ENCODE results near the gene ZNF101. TPM values are rescaled to one million over a fixed set of nuclear protein-coding genes. Genes with fewer than 3 reads are reported as not detected.

The ZNF101 gene
- total RNA-seq, 1 experiment from 2014 or later, result 14.5 TPM

DNA sequence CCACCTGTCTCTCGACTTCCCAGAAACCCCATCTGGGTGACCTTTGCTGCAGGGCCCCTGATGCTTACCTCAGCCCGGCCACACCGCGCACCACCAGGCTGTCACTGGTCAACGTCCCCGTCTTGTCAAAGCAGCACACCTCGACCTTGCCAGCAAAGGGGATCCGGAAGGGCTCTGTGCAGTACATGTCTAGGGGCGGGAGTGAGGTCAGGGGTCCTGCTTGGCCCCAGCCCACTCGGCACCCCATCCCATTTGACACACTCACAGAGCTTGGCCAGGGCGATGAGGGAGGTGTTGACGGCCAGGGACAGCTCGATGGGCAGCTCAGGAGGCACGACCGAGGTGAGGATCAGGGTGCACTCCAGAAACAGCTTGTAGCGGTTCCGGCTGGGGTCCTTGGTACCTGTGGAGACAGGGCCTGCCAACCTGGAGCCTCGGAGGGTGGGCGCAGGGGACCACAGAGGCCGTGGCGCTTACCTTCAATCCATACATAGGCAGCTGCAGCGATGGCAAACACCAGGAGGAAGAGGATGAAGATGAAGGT lies 13.5 kb upstream of the ZNF101 start:
- Histone ChIP-seq H3K27ac (ENCODE audit: low read depth, low read length, poor library complexity, severe bottlenecking) (no peak overlapping the region), H3K9me3 (ENCODE audit: low read depth, low read length, poor library complexity, severe bottlenecking) (no peaks in the 10 kb centered on the region), H3K4me1 (ENCODE audit: insufficient read depth, low read length, poor library complexity, severe bottlenecking) (no peaks in the 10 kb centered on the region), H3K4me3 (ENCODE audit: low read depth, low read length, poor library complexity, severe bottlenecking) (no peak overlapping the region), H3K27me3 (replicated peaks; ENCODE audit: insufficient read depth, low read depth, low read length, poor library complexity) (no peaks in the 10 kb centered on the region), H3K36me3 (ENCODE audit: insufficient read depth, low read length, poor library complexity, severe bottlenecking) (peaks cover 82% of the 10 kb centered on the region)
- TF ChIP-seq EZH2 (IDR thresholded peaks at IDR 0.05; ENCODE audit: borderline replicate concordance, low read depth, low read length, poor library complexity, severe bottlenecking), result no peak
- TF ChIP-seq, protein P1, sequence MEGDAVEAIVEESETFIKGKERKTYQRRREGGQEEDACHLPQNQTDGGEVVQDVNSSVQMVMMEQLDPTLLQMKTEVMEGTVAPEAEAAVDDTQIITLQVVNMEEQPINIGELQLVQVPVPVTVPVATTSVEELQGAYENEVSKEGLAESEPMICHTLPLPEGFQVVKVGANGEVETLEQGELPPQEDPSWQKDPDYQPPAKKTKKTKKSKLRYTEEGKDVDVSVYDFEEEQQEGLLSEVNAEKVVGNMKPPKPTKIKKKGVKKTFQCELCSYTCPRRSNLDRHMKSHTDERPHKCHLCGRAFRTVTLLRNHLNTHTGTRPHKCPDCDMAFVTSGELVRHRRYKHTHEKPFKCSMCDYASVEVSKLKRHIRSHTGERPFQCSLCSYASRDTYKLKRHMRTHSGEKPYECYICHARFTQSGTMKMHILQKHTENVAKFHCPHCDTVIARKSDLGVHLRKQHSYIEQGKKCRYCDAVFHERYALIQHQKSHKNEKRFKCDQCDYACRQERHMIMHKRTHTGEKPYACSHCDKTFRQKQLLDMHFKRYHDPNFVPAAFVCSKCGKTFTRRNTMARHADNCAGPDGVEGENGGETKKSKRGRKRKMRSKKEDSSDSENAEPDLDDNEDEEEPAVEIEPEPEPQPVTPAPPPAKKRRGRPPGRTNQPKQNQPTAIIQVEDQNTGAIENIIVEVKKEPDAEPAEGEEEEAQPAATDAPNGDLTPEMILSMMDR (conservative IDR thresholded peaks at IDR 0.05; ENCODE audit: low read depth, low read length), result no peak
- no TSS peak for BruUV-seq (replicated peaks)
- intact Hi-C loops (cut with micrococcal nuclease; ENCODE audit: unreplicated experiment), result no loop called here
- ChIA-PET CTCF (no interaction called here), POLR2A (ENCODE audit: low non-redundant PET) (no interaction called here)
- DNase-seq (ENCODE audit: low spot score), result no peak

DNA sequence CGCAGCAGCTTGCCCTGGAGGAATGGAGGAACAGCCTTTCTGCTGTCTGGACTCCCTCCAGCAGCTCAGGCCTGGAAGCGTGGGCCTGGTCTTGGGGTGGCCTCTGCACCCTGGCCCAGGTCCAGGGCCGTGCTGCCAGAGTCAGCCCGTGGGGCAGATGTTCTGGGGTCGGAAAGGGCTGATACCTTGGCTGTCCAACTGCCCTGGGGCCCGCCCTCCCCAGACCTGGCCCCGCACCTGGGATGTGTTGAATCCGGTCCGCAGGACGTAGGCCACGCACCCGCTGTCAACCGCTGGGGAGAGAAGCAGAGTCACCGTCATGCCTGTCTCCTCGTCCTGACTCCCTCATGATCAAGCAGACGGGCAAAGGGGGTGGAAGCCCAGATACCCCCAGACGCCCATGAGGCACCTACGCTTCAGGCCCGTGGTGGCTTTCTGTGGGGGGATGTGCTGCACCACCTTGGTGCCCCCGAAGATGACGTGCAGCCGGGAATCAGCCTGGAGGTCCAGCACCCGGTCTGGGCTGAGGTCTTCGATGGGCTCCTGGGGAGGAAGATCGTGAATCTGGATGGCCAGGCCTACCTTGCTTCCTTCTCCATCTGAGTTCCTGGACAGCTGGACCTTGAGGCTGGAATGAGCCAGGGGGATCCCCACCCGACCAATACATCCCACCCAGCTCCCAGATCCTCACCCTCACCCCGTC lies 12.8 kb upstream of the ZNF101 start:
- Histone ChIP-seq H3K4me3 (ENCODE audit: low read depth, low read length, poor library complexity, severe bottlenecking) (no peak overlapping the region), H3K27ac (ENCODE audit: low read depth, low read length, poor library complexity, severe bottlenecking) (no peak overlapping the region), H3K9me3 (ENCODE audit: low read depth, low read length, poor library complexity, severe bottlenecking) (no peaks in the 10 kb centered on the region), H3K27me3 (replicated peaks; ENCODE audit: insufficient read depth, low read depth, low read length, poor library complexity) (no peaks in the 10 kb centered on the region), H3K36me3 (ENCODE audit: insufficient read depth, low read length, poor library complexity, severe bottlenecking) (peaks cover 78% of the 10 kb centered on the region), H3K4me1 (ENCODE audit: insufficient read depth, low read length, poor library complexity, severe bottlenecking) (no peaks in the 10 kb centered on the region)
- TF ChIP-seq EZH2 (IDR thresholded peaks at IDR 0.05; ENCODE audit: borderline replicate concordance, low read depth, low read length, poor library complexity, severe bottlenecking), result no peak
- TF ChIP-seq, protein P1 (conservative IDR thresholded peaks at IDR 0.05; ENCODE audit: low read depth, low read length), result no peak
- ChIA-PET CTCF (no interaction called here), POLR2A (ENCODE audit: low non-redundant PET) (no interaction called here)
- no TSS peak for BruUV-seq (replicated peaks)
- DNase-seq (ENCODE audit: low spot score), result no peak
- intact Hi-C loops (cut with micrococcal nuclease; ENCODE audit: unreplicated experiment), result no loop called here

DNA sequence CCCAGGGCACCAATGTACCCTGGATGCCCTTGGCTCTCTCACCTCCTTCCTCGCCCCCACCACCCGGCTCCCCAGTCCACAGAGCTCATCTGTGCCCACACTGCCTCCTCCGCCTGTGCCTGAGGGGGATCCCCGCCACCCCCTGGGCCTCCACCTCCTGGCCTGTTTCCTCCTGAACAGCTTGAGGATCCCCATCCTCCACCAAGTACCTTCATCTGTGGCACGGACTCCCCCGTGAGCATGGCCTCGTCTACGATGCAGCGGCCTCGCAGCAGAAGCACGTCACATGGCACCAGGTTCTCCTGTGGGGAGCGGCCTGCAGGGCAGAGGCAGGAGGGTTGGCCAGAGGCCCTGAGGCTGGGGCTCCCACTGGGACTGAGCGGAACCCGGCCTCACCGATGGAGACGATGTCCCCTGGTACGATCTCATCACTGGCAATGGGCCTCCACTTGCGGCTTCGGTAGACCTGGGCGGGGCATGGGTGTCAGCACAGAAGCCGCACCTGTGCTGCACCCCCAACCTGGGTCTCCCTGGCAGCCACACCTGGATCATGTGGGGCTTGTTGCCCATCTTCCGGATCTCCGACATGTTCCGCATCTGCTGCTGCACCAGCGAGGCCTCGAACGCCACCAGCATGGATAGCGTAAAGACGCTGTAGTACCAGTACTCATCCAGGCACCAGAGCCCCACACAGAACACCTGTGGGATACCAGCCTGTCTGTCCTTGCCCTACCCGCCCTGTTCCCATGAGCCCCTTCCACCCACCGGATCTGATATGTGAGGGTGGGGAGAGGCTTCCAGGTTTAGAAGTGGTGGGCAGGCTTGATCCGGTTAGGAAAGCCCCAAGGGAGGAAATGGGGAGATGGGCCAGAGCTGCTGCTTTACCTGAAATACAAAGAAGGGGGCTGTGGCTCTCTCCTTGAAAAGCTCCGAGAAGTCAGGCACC lies 11.9 kb upstream of the ZNF101 start:
- Histone ChIP-seq H3K27ac (ENCODE audit: low read depth, low read length, poor library complexity, severe bottlenecking) (peak overlapping the region; percentile 47), H3K9me3 (ENCODE audit: low read depth, low read length, poor library complexity, severe bottlenecking) (no peaks in the 10 kb centered on the region), H3K4me3 (ENCODE audit: low read depth, low read length, poor library complexity, severe bottlenecking) (no peak overlapping the region), H3K36me3 (ENCODE audit: insufficient read depth, low read length, poor library complexity, severe bottlenecking) (peaks cover 69% of the 10 kb centered on the region), H3K4me1 (ENCODE audit: insufficient read depth, low read length, poor library complexity, severe bottlenecking) (peaks cover under 1% of the 10 kb centered on the region), H3K27me3 (replicated peaks; ENCODE audit: insufficient read depth, low read depth, low read length, poor library complexity) (no peaks in the 10 kb centered on the region)
- intact Hi-C loops (cut with micrococcal nuclease; ENCODE audit: unreplicated experiment), result no loop called here
- TF ChIP-seq, protein P1 (conservative IDR thresholded peaks at IDR 0.05; ENCODE audit: low read depth, low read length), result no peak
- TF ChIP-seq EZH2 (IDR thresholded peaks at IDR 0.05; ENCODE audit: borderline replicate concordance, low read depth, low read length, poor library complexity, severe bottlenecking), result no peak
- POLR2A ChIA-PET (ENCODE audit: low non-redundant PET), result no interaction called here
- CTCF ChIA-PET, result no interaction called here
- no peak for DNase-seq (ENCODE audit: low spot score)
- BruUV-seq (replicated peaks), result no TSS peak

Data from A673 (cell line).